Astrocyte (in vitro differentiated cells and primary cell): ENCODE data around the gene ADGRL1. TPM values are rescaled to one million over a fixed set of nuclear protein-coding genes. Genes with fewer than 3 reads are reported as not detected.

Experiments used
- DNase-seq: peaks from one replicate; pipeline ENCODE4 v3.0.0-alpha.2; 2010; ENCODE audit warnings: low read depth
- FAIRE-seq: peaks from 2 replicates; lab custom pipeline; 2011; peaks lifted over from hg19 to GRCh38; lab: Jason Lieb, UNC
- H2AFZ ChIP-seq: 2 replicates; pipeline ENCODE4 v1.6.0; 2012; ENCODE audit warnings: low read depth, low read length, inconsistent platforms
- H3K27ac ChIP-seq: 2 replicates; pipeline ENCODE4 v1.5.1; 2011; ENCODE audit warnings: low read depth, low read length, inconsistent platforms
- H3K27me3 ChIP-seq: 2 replicates; pipeline ENCODE4 v1.6.0; 2011; ENCODE audit warnings: low read length, inconsistent platforms; ENCODE audit not compliant: insufficient read depth
- H3K36me3 ChIP-seq: 2 replicates; pipeline ENCODE4 v1.5.1; 2011; ENCODE audit warnings: low read length, inconsistent platforms; ENCODE audit not compliant: insufficient read depth
- H3K4me1 ChIP-seq: 2 replicates; pipeline ENCODE4 v1.5.1; 2011; ENCODE audit warnings: low read length, inconsistent platforms; ENCODE audit not compliant: insufficient read depth
- H3K4me2 ChIP-seq: 2 replicates; pipeline ENCODE4 v1.6.0; 2012; ENCODE audit warnings: low read length, inconsistent platforms
- H3K4me3 ChIP-seq: 2 replicates; pipeline ENCODE4 v1.5.1; 2011; ENCODE audit warnings: low read depth, mild to moderate bottlenecking, low read length, inconsistent platforms; ENCODE audit not compliant: insufficient read depth
- H3K79me2 ChIP-seq: 2 replicates; pipeline ENCODE4 v1.6.0; 2012; ENCODE audit warnings: mild to moderate bottlenecking, low read length, inconsistent platforms; ENCODE audit not compliant: insufficient read depth
- H3K9ac ChIP-seq: 2 replicates; pipeline ENCODE4 v1.6.0; 2012; ENCODE audit warnings: mild to moderate bottlenecking, low read length, inconsistent platforms
- H3K9me3 ChIP-seq: 2 replicates; pipeline ENCODE4 v1.5.1; 2012; ENCODE audit warnings: low read depth, mild to moderate bottlenecking, low read length, inconsistent platforms; ENCODE audit not compliant: insufficient read depth
- H4K20me1 ChIP-seq: 2 replicates; pipeline ENCODE4 v1.6.0; 2012; ENCODE audit warnings: low read length, inconsistent platforms; ENCODE audit not compliant: insufficient read depth
- H3K27ac Mint-ChIP-seq: one replicate; pipeline ENCODE4 v1.8.0; 2021; ENCODE audit warnings: mild to moderate bottlenecking, mixed read lengths; ENCODE audit not compliant: unreplicated experiment
- H3K27me3 Mint-ChIP-seq: one replicate; pipeline ENCODE4 v1.8.0; 2021; ENCODE audit warnings: low read depth, mixed read lengths; ENCODE audit not compliant: unreplicated experiment
- H3K36me3 Mint-ChIP-seq: one replicate; pipeline ENCODE4 v1.8.0; 2021; ENCODE audit warnings: low read depth, mixed read lengths; ENCODE audit not compliant: unreplicated experiment
- H3K4me1 Mint-ChIP-seq: one replicate; pipeline ENCODE4 v1.8.0; 2021; ENCODE audit warnings: low read depth, mixed read lengths; ENCODE audit not compliant: unreplicated experiment
- H3K4me3 Mint-ChIP-seq: one replicate; pipeline ENCODE4 v1.8.0; 2021; ENCODE audit warnings: mild to moderate bottlenecking, moderate library complexity, mixed read lengths; ENCODE audit not compliant: unreplicated experiment
- H3K9me3 Mint-ChIP-seq: one replicate; pipeline ENCODE4 v1.8.0; 2021; ENCODE audit warnings: mild to moderate bottlenecking, mixed read lengths; ENCODE audit not compliant: unreplicated experiment
- EZH2 ChIP-seq: IDR thresholded peaks from 2 replicates; pipeline ENCODE4 v1.6.1; 2012; ENCODE audit warnings: mild to moderate bottlenecking, low read length, inconsistent platforms; ENCODE audit not compliant: insufficient read depth
- total RNA-seq: library from RNA; stranded (reverse); gene quantifications from 2 replicates; pipeline ENCODE4 v1.2.1, GENCODE V29; 2021
- TF ChIP-seq, protein P1 (sequence below): IDR thresholded peaks from 2 replicates; pipeline ENCODE4 v1.5.1; 2011; ENCODE audit warnings: low read depth, mild to moderate bottlenecking, inconsistent platforms, low read length, moderate library complexity; ENCODE audit not compliant: insufficient read depth

Gene ADGRL1
- total RNA-seq, 1 donor from 2014 or later: 40.9 TPM

- Mint-ChIP-seq H3K4me1 (no peaks in the 10 kb centered on the region), H3K27ac (no peak overlapping the region), H3K36me3 (peaks cover 22% of the 10 kb centered on the region), H3K4me3 (no peak overlapping the region), H3K9me3 (no peaks in the 10 kb centered on the region), H3K27me3 (no peaks in the 10 kb centered on the region)
- no peak overlapping the region for H2AFZ ChIP-seq
- DNase-seq: no peak
- no peak overlapping the region for H3K9ac ChIP-seq
- H3K79me2 ChIP-seq: no peaks in the 10 kb centered on the region
- TF ChIP-seq EZH2: no peak
- TF ChIP-seq, protein P1, sequence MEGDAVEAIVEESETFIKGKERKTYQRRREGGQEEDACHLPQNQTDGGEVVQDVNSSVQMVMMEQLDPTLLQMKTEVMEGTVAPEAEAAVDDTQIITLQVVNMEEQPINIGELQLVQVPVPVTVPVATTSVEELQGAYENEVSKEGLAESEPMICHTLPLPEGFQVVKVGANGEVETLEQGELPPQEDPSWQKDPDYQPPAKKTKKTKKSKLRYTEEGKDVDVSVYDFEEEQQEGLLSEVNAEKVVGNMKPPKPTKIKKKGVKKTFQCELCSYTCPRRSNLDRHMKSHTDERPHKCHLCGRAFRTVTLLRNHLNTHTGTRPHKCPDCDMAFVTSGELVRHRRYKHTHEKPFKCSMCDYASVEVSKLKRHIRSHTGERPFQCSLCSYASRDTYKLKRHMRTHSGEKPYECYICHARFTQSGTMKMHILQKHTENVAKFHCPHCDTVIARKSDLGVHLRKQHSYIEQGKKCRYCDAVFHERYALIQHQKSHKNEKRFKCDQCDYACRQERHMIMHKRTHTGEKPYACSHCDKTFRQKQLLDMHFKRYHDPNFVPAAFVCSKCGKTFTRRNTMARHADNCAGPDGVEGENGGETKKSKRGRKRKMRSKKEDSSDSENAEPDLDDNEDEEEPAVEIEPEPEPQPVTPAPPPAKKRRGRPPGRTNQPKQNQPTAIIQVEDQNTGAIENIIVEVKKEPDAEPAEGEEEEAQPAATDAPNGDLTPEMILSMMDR: no peak
- H3K9me3 ChIP-seq: no peaks in the 10 kb centered on the region
- no peak overlapping the region for H3K4me3 ChIP-seq
- H4K20me1 ChIP-seq: no peaks in the 10 kb centered on the region
- H3K36me3 ChIP-seq: peaks cover 13% of the 10 kb centered on the region
- H3K27ac ChIP-seq: no peak overlapping the region
- no peak overlapping the region for H3K4me2 ChIP-seq
- no peaks in the 10 kb centered on the region for H3K4me1 ChIP-seq
- no peak for FAIRE-seq
- no peaks in the 10 kb centered on the region for H3K27me3 ChIP-seq
Measured at GRCh38 chr19:14101003-14101545, 104.9 kb downstream of the ADGRL1 start.

Other genes starting within 250 kb of the ADGRL1 start
- gene RFX1, start 199.8 kb downstream of the ADGRL1 start, total RNA-seq: 11.8 and 13.0 TPM in 2 replicates
- not detected in 2 replicates for gene RLN3, start 178.0 kb downstream of the ADGRL1 start, total RNA-seq
- 5.7 and 6.3 TPM in 2 replicates for gene IL27RA, start 174.4 kb downstream of the ADGRL1 start, total RNA-seq
- gene PALM3, start 144.1 kb downstream of the ADGRL1 start, total RNA-seq: 1.2 and 1.6 TPM in 2 replicates
- 0.70 and 0.79 TPM in 2 replicates for gene MISP3, start 133.4 kb downstream of the ADGRL1 start, total RNA-seq
- not detected in 2 replicates for gene C19orf67, start 120.4 kb downstream of the ADGRL1 start, total RNA-seq
- gene SAMD1, start 115.4 kb downstream of the ADGRL1 start, total RNA-seq: 36.8 and 41.7 TPM in 2 replicates
- 80.5 and 82.6 TPM in 2 replicates for gene PRKACA, start 88.4 kb downstream of the ADGRL1 start, total RNA-seq
- gene ASF1B, start 69.6 kb downstream of the ADGRL1 start, total RNA-seq: 1.1 and 1.9 TPM in 2 replicates
- 8.2 and 9.2 TPM in 2 replicates for gene ADGRE5, start 175.3 kb upstream of the ADGRL1 start, total RNA-seq
- gene DDX39A, start 213.2 kb upstream of the ADGRL1 start, total RNA-seq: 44.2 and 54.9 TPM in 2 replicates
- 59.2 and 68.3 TPM in 2 replicates for gene PKN1, start 227.1 kb upstream of the ADGRL1 start, total RNA-seq